ENCODE data around the gene GABRR3. TPM values are rescaled to one million over a fixed set of nuclear protein-coding genes. Genes with fewer than 3 reads are reported as not detected.

The GABRR3 gene
- total RNA-seq, 1 donor from 2014 or later, result not detected

- intact Hi-C loops (cut with micrococcal nuclease), result no loop called here
- DNase-seq, result no peak
These were observed 67.1 kb downstream of the GABRR3 start for GRCh38 chr3:97967966-97968365.

DNA sequence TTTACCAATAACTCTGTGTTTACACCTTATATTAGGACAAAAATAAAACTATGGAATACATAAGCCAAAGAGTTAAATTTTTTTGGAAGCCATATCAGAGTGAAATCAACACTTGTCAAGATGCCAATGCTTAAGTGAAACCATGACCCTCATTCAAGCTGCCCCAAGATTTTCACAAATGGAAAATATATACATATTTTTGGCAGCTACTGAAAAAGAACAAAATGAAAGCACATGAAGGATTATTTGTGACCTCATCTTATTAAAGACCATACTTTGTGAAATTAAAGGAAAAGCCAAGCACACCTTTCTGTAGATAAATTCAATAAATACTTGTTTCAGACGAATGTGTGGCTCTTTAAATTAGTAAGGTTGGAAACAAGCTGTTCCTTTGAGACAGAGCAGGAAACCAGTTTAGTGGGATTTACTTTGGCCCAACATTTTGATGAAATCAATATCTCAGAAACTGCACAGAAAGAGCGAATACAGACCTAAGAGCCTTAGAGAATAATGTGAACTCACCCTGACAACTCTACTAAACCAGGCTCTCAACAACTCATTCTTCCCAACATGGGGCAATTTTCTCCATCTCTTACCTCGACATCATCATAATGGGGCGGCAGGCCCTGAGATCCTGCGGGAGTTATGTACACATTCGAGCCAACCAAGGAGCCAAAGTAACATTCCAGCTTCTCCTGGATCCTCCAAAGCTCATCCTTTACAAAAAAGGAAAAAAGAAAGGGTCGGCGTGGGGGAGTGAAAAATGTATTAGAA is 73.9 kb downstream of the GABRR3 start:
- DNase-seq, result no peak
- no peaks in the 10 kb centered on the region for H3K27me3 ChIP-seq (ENCODE audit: low read depth)
- no peaks in the 10 kb centered on the region for H3K9me3 ChIP-seq (replicated peaks)
- H3K27ac ChIP-seq (replicated peaks), result no peak overlapping the region
- no peak for TF ChIP-seq CTCF (IDR thresholded peaks at IDR 0.05; ENCODE audit: borderline replicate concordance)
- intact Hi-C loops (cut with micrococcal nuclease), result no loop called here
- H3K4me3 ChIP-seq, result no peak overlapping the region
- peaks cover 33% of the 10 kb centered on the region for H3K4me1 ChIP-seq
- H3K36me3 ChIP-seq, result peaks cover 29% of the 10 kb centered on the region

More at GRCh38 chr3:97967966-97968365, 67.1 kb downstream of the GABRR3 start:
- no peak overlapping the region for H3K27ac ChIP-seq (replicated peaks)
- no peaks in the 10 kb centered on the region for H3K9me3 ChIP-seq (replicated peaks)
- H3K4me1 ChIP-seq, result peaks cover 49% of the 10 kb centered on the region
- TF ChIP-seq CTCF (IDR thresholded peaks at IDR 0.05; ENCODE audit: borderline replicate concordance), result no peak
- no peaks in the 10 kb centered on the region for H3K36me3 ChIP-seq
- H3K4me3 ChIP-seq, result no peak overlapping the region
- H3K27me3 ChIP-seq (ENCODE audit: low read depth), result no peaks in the 10 kb centered on the region

GRCh38 chr3:97960551-97960950 is 74.6 kb downstream of the GABRR3 start:
- no peak overlapping the region for H3K4me3 ChIP-seq
- no peaks in the 10 kb centered on the region for H3K27me3 ChIP-seq (ENCODE audit: low read depth)
- peaks cover 29% of the 10 kb centered on the region for H3K36me3 ChIP-seq
- no peak for DNase-seq
- no peak overlapping the region for H3K27ac ChIP-seq (replicated peaks)
- intact Hi-C loops (cut with micrococcal nuclease), result no loop called here
- H3K4me1 ChIP-seq, result peaks cover 33% of the 10 kb centered on the region
- no peak for TF ChIP-seq CTCF (IDR thresholded peaks at IDR 0.05; ENCODE audit: borderline replicate concordance)
- H3K9me3 ChIP-seq (replicated peaks), result no peaks in the 10 kb centered on the region

DNA sequence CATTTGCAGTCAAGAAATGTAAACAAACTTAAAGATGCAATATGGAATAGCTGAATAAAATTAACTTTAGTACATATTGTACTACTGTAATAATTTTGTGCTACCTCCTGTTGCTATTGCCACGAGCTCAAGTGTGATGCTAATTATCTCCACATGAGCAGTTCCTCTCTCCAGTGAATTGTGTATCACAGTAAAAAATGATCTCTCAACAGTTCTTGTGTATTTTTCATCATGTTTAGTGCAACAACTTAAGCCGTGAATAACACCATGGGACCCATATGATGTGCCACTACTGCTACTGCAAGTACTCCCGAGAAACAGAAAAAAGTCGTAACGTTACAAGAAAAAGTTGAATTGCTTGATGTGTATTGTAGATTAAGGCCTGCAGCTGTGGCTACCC is 75.2 kb downstream of the GABRR3 start:
- intact Hi-C loops (cut with micrococcal nuclease), result no loop called here

GRCh38 chr3:97958796-97959195 is 76.3 kb downstream of the GABRR3 start:
- no peak for TF ChIP-seq CTCF (IDR thresholded peaks at IDR 0.05; ENCODE audit: borderline replicate concordance)
- peaks cover 24% of the 10 kb centered on the region for H3K4me1 ChIP-seq

More for the DNA sequence above, 75.2 kb downstream of the GABRR3 start:
- Histone ChIP-seq H3K27me3 (ENCODE audit: low read depth) (no peaks in the 10 kb centered on the region), H3K9me3 (replicated peaks) (no peaks in the 10 kb centered on the region), H3K4me1 (peaks cover 29% of the 10 kb centered on the region), H3K27ac (replicated peaks) (no peak overlapping the region), H3K36me3 (peaks cover 29% of the 10 kb centered on the region), H3K4me3 (no peak overlapping the region)
- DNase-seq, result no peak
- no peak for TF ChIP-seq CTCF (IDR thresholded peaks at IDR 0.05; ENCODE audit: borderline replicate concordance)

More at GRCh38 chr3:97958796-97959195, 76.3 kb downstream of the GABRR3 start:
- Histone ChIP-seq H3K9me3 (replicated peaks) (no peaks in the 10 kb centered on the region), H3K36me3 (peaks cover 39% of the 10 kb centered on the region), H3K4me3 (no peak overlapping the region), H3K27me3 (ENCODE audit: low read depth) (no peaks in the 10 kb centered on the region), H3K27ac (replicated peaks) (no peak overlapping the region)
- no peak for DNase-seq
- intact Hi-C loops (cut with micrococcal nuclease), result no loop called here

Measured in left ventricle myocardium inferior (tissue), 1 donor.